Activated naive CD8-positive, alpha-beta T cell treated with anti-CD3 and anti-CD28 coated beads, Interleukin-2, amount 50 U/mL, for 24 hours (primary cell): ENCODE results near the gene UBAP1.
A peak's percentile ranks its signal among the peaks of the same experiment; 100 is the strongest.
"Not testable (repeated sequence)": the region's sequence is repeated elsewhere in the genome, so short reads cannot be mapped to it uniquely, and the experiment has no call there.

Source experiments
- ATAC-seq: fragments of 150-1000 bp; cut with Tn5 transposase; one replicate; pipeline ENCODE4 v1.10.0; 2021
- DNase-seq: peaks from one replicate; pipeline ENCODE4 v3.0.0; 2021
- H3K27ac Mint-ChIP-seq: one replicate; pipeline ENCODE4 v1.8.0; 2021; ENCODE audit warnings: mild to moderate bottlenecking, mixed read lengths
- H3K27me3 Mint-ChIP-seq: one replicate; pipeline ENCODE4 v1.8.0; 2021; ENCODE audit warnings: mixed read lengths
- H3K36me3 Mint-ChIP-seq: one replicate; pipeline ENCODE4 v1.8.0; 2021; ENCODE audit warnings: low read depth, mixed read lengths
- H3K4me1 Mint-ChIP-seq: one replicate; pipeline ENCODE4 v1.8.0; 2021; ENCODE audit warnings: mixed read lengths
- H3K4me3 Mint-ChIP-seq: one replicate; pipeline ENCODE4 v1.8.0; 2021; ENCODE audit warnings: mild to moderate bottlenecking, moderate library complexity, mixed read lengths
- H3K9me3 Mint-ChIP-seq: one replicate; pipeline ENCODE4 v1.8.0; 2021; ENCODE audit warnings: mixed read lengths

UBAP1 gene

GRCh38 chr9:34254966-34255825 lies 76.4 kb downstream of the UBAP1 start:
- Mint-ChIP-seq H3K4me3 (no peak overlapping the region), H3K27ac (no peak overlapping the region), H3K4me1 (peaks cover 18% of the 10 kb centered on the region), H3K36me3 (peaks cover 37% of the 10 kb centered on the region), H3K27me3 (no peaks in the 10 kb centered on the region), H3K9me3 (no peaks in the 10 kb centered on the region)
- DNase-seq, result no peak
- ATAC-seq, result no peak

GRCh38 chr9:34256104-34256503 lies 77.3 kb downstream of the UBAP1 start:
- Mint-ChIP-seq H3K4me1 (peaks cover 18% of the 10 kb centered on the region), H3K27me3 (no peaks in the 10 kb centered on the region), H3K36me3 (peaks cover 31% of the 10 kb centered on the region), H3K4me3 (no peak overlapping the region), H3K9me3 (no peaks in the 10 kb centered on the region), H3K27ac (no peak overlapping the region)
- no peak for DNase-seq
- peak; percentile 44 for ATAC-seq

- Mint-ChIP-seq H3K27ac (peak overlapping the region; percentile 32), H3K9me3 (no peaks in the 10 kb centered on the region), H3K36me3 (peaks cover 30% of the 10 kb centered on the region), H3K4me1 (peaks cover 18% of the 10 kb centered on the region), H3K27me3 (no peaks in the 10 kb centered on the region), H3K4me3 (no peak overlapping the region)
- ATAC-seq (peak; percentile 29), DNase-seq (no peak)
Measured at GRCh38 chr9:34256987-34257585, 78.2 kb downstream of the UBAP1 start.

- H3K4me3 Mint-ChIP-seq, result no peak overlapping the region
- H3K4me1 Mint-ChIP-seq, result peaks cover 20% of the 10 kb centered on the region
- H3K27ac Mint-ChIP-seq, result no peak overlapping the region
- no peak for ATAC-seq
- no peak for DNase-seq
- no peaks in the 10 kb centered on the region for H3K27me3 Mint-ChIP-seq
- H3K36me3 Mint-ChIP-seq, result peaks cover 31% of the 10 kb centered on the region
- H3K9me3 Mint-ChIP-seq, result no peaks in the 10 kb centered on the region
Measured at GRCh38 chr9:34259315-34259714, 80.5 kb downstream of the UBAP1 start.

- no peak overlapping the region for H3K4me3 Mint-ChIP-seq
- H3K27ac Mint-ChIP-seq, result no peak overlapping the region
- no peak for DNase-seq
- H3K4me1 Mint-ChIP-seq, result peaks cover 4% of the 10 kb centered on the region
- peaks cover 20% of the 10 kb centered on the region for H3K36me3 Mint-ChIP-seq
- no peaks in the 10 kb centered on the region for H3K9me3 Mint-ChIP-seq
- ATAC-seq, result no peak
- no peaks in the 10 kb centered on the region for H3K27me3 Mint-ChIP-seq
Measured at GRCh38 chr9:34262971-34263370, 84.1 kb downstream of the UBAP1 start.

GRCh38 chr9:34267660-34268059 lies 88.8 kb downstream of the UBAP1 start:
- no peak overlapping the region for H3K4me3 Mint-ChIP-seq
- H3K36me3 Mint-ChIP-seq, result peaks cover 7% of the 10 kb centered on the region
- H3K27ac Mint-ChIP-seq, result no peak overlapping the region
- no peaks in the 10 kb centered on the region for H3K9me3 Mint-ChIP-seq
- ATAC-seq (no peak), DNase-seq (no peak)
- peaks cover 2% of the 10 kb centered on the region for H3K4me1 Mint-ChIP-seq
- H3K27me3 Mint-ChIP-seq, result no peaks in the 10 kb centered on the region

- no peaks in the 10 kb centered on the region for H3K27me3 Mint-ChIP-seq
- no peak overlapping the region for H3K27ac Mint-ChIP-seq
- DNase-seq, result no peak
- H3K4me1 Mint-ChIP-seq, result no peaks in the 10 kb centered on the region
- peaks cover 4% of the 10 kb centered on the region for H3K36me3 Mint-ChIP-seq
- no peaks in the 10 kb centered on the region for H3K9me3 Mint-ChIP-seq
- ATAC-seq, result no peak
- no peak overlapping the region for H3K4me3 Mint-ChIP-seq
Measured at GRCh38 chr9:34271265-34272006, 92.6 kb downstream of the UBAP1 start.

GRCh38 chr9:34272101-34272541 lies 93.3 kb downstream of the UBAP1 start:
- Mint-ChIP-seq H3K36me3 (peaks cover 4% of the 10 kb centered on the region), H3K4me3 (no peak overlapping the region), H3K27me3 (no peaks in the 10 kb centered on the region), H3K4me1 (no peaks in the 10 kb centered on the region), H3K27ac (no peak overlapping the region), H3K9me3 (no peaks in the 10 kb centered on the region)
- no peak for ATAC-seq
- DNase-seq, result no peak

GRCh38 chr9:34273588-34273987 lies 94.7 kb downstream of the UBAP1 start:
- not testable (repeated sequence) for H3K27me3 Mint-ChIP-seq, DNase-seq, H3K36me3 Mint-ChIP-seq, H3K4me1 Mint-ChIP-seq, H3K9me3 Mint-ChIP-seq, H3K4me3 Mint-ChIP-seq, ATAC-seq, H3K27ac Mint-ChIP-seq

- no peak for ATAC-seq
- no peak overlapping the region for H3K27ac Mint-ChIP-seq
Measured at GRCh38 chr9:34275811-34276210, 97.0 kb downstream of the UBAP1 start.

GRCh38 chr9:34276772-34277171 lies 97.9 kb downstream of the UBAP1 start:
- ATAC-seq, result no peak
- Mint-ChIP-seq H3K27ac (no peak overlapping the region), H3K4me3 (no peak overlapping the region), H3K27me3 (no peaks in the 10 kb centered on the region), H3K36me3 (peaks cover 4% of the 10 kb centered on the region), H3K4me1 (peaks cover 4% of the 10 kb centered on the region), H3K9me3 (no peaks in the 10 kb centered on the region)
- no peak for DNase-seq

More at GRCh38 chr9:34275811-34276210, 97.0 kb downstream of the UBAP1 start:
- Mint-ChIP-seq H3K27me3 (no peaks in the 10 kb centered on the region), H3K36me3 (peaks cover 4% of the 10 kb centered on the region), H3K4me3 (no peak overlapping the region), H3K9me3 (no peaks in the 10 kb centered on the region), H3K4me1 (peaks cover 4% of the 10 kb centered on the region)
- DNase-seq, result no peak

- no peaks in the 10 kb centered on the region for H3K27me3 Mint-ChIP-seq
- no peaks in the 10 kb centered on the region for H3K9me3 Mint-ChIP-seq
- H3K36me3 Mint-ChIP-seq, result peaks cover 2% of the 10 kb centered on the region
- H3K4me1 Mint-ChIP-seq, result peaks cover 4% of the 10 kb centered on the region
- H3K4me3 Mint-ChIP-seq, result no peak overlapping the region
- no peak overlapping the region for H3K27ac Mint-ChIP-seq
- no peak for DNase-seq
- no peak for ATAC-seq
Measured at GRCh38 chr9:34279411-34279810, 100.6 kb downstream of the UBAP1 start.

- DNase-seq (no peak), ATAC-seq (no peak)
- Mint-ChIP-seq H3K36me3 (peaks cover 7% of the 10 kb centered on the region), H3K27ac (no peak overlapping the region), H3K4me3 (no peak overlapping the region), H3K27me3 (no peaks in the 10 kb centered on the region), H3K9me3 (no peaks in the 10 kb centered on the region), H3K4me1 (peaks cover 4% of the 10 kb centered on the region)
Measured at GRCh38 chr9:34282096-34282495, 103.3 kb downstream of the UBAP1 start.

GRCh38 chr9:34289159-34289558 lies 110.3 kb downstream of the UBAP1 start:
- Mint-ChIP-seq H3K4me3 (no peak overlapping the region), H3K4me1 (no peaks in the 10 kb centered on the region), H3K36me3 (peaks cover 4% of the 10 kb centered on the region), H3K27me3 (no peaks in the 10 kb centered on the region), H3K27ac (no peak overlapping the region), H3K9me3 (no peaks in the 10 kb centered on the region)
- no peak for ATAC-seq
- DNase-seq, result no peak

- Mint-ChIP-seq H3K27me3 (no peaks in the 10 kb centered on the region), H3K36me3 (peaks cover 4% of the 10 kb centered on the region), H3K27ac (no peak overlapping the region), H3K4me3 (no peak overlapping the region), H3K9me3 (no peaks in the 10 kb centered on the region), H3K4me1 (no peaks in the 10 kb centered on the region)
- no peak for DNase-seq
- no peak for ATAC-seq
Measured at GRCh38 chr9:34291023-34291422, 112.2 kb downstream of the UBAP1 start.
